ENCODE measurements around the gene RANBP9. TPM values are rescaled to one million over a fixed set of nuclear protein-coding genes. Genes with fewer than 3 reads are reported as not detected.
A peak's percentile ranks its signal among the peaks of the same experiment; 100 is the strongest.

The RANBP9 gene
- total and polyA plus RNA-seq, 2 of the 13 experiments (the other 11 are each of a cell fraction or from before 2014, with no cell fraction given): 26.6 to 30.6 TPM

DNA sequence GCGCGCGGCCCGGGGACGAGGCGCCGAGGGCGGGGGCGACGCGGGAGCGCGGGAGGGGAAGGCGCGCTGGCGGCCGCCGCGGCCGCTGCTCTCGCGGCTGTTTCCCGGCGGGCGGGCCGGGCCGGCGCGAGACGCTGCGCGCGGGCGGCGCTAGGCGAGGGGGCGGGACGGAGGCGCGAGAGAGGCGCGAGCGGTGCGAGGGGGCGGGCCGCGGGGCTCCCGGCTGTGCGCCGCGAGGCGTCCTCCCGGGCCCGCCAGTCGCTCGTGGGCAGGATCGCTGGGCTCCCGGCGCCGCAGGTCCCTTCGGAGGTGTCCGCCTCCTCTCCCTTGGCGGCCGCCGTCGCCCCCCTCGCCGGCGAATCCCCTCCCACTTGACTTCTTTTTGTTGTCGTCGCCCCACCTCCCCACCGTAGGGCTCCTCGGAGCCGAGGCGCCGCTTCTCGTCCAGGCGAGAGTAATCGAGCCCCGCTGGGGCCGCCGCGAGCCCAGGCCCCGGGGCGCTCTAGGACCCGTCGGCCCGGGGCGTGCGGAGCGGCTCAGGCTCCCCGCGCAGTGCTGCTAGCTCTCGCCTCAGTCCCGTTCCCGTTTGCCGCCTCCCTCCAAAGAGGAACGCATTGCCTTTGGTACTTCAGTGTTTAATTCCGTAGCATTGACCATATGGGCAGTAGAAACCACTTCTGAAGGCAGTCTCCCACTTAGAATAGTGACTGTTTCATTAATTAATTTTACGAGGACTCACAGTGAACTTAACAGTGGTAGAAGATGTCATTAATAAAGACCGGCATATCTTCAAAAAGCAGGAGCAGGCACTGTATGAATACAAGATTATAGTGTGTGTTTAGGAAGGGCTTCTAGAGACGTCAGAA is at the start of gene RANBP9 (continued):
- TF ChIP-seq, protein P1, sequence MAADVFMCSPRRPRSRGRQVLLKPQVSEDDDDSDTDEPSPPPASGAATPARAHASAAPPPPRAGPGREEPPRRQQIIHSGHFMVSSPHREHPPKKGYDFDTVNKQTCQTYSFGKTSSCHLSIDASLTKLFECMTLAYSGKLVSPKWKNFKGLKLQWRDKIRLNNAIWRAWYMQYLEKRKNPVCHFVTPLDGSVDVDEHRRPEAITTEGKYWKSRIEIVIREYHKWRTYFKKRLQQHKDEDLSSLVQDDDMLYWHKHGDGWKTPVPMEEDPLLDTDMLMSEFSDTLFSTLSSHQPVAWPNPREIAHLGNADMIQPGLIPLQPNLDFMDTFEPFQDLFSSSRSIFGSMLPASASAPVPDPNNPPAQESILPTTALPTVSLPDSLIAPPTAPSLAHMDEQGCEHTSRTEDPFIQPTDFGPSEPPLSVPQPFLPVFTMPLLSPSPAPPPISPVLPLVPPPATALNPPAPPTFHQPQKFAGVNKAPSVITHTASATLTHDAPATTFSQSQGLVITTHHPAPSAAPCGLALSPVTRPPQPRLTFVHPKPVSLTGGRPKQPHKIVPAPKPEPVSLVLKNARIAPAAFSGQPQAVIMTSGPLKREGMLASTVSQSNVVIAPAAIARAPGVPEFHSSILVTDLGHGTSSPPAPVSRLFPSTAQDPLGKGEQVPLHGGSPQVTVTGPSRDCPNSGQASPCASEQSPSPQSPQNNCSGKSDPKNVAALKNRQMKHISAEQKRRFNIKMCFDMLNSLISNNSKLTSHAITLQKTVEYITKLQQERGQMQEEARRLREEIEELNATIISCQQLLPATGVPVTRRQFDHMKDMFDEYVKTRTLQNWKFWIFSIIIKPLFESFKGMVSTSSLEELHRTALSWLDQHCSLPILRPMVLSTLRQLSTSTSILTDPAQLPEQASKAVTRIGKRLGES (CRISPR knock-in tag; IDR thresholded peaks at IDR 0.05; ENCODE audit: borderline replicate concordance): 0 out of 2 replicates have a peak, but pooled peaks have one; percentile 26
- TF ChIP-seq SIN3A (IDR thresholded peaks at IDR 0.05; ENCODE audit: borderline replicate concordance, low read depth, low read length) (no peak; the same call in 1 of the 2 replicates), MAFG (CRISPR knock-in tag; IDR thresholded peaks at IDR 0.05) (no peak), ZNF263 (CRISPR knock-in tag; IDR thresholded peaks at IDR 0.05) (peak; percentile 43; the same call in 1 of the 2 replicates), ZNF343 (CRISPR knock-in tag; IDR thresholded peaks at IDR 0.05) (peak; percentile 90; the same call in 1 of the 2 replicates), CREB1 (IDR thresholded peaks at IDR 0.05) (no peak), CREB1 (CRISPR knock-in tag; IDR thresholded peaks at IDR 0.05) (no peak), ZNF780A (CRISPR knock-in tag; IDR thresholded peaks at IDR 0.05) (no peak), ZNF841 (CRISPR knock-in tag; IDR thresholded peaks at IDR 0.05; ENCODE audit: borderline replicate concordance) (no peak), ZFAT (CRISPR knock-in tag; conservative IDR thresholded peaks at IDR 0.05) (0 out of 2 replicates have a peak, but pooled peaks have one; percentile 26), ZNF563 (CRISPR knock-in tag; IDR thresholded peaks at IDR 0.05) (peak; percentile 90), JDP2 (CRISPR knock-in tag; IDR thresholded peaks at IDR 0.05; ENCODE audit: borderline replicate concordance) (no peak), ZNF761 (CRISPR knock-in tag; conservative IDR thresholded peaks at IDR 0.05) (peak; percentile 92; the same call in 1 of the 2 replicates)
- TF ChIP-seq, protein P2, sequence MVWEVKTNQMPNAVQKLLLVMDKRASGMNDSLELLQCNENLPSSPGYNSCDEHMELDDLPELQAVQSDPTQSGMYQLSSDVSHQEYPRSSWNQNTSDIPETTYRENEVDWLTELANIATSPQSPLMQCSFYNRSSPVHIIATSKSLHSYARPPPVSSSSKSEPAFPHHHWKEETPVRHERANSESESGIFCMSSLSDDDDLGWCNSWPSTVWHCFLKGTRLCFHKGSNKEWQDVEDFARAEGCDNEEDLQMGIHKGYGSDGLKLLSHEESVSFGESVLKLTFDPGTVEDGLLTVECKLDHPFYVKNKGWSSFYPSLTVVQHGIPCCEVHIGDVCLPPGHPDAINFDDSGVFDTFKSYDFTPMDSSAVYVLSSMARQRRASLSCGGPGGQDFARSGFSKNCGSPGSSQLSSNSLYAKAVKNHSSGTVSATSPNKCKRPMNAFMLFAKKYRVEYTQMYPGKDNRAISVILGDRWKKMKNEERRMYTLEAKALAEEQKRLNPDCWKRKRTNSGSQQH (CRISPR knock-in tag; IDR thresholded peaks at IDR 0.05; ENCODE audit: low read depth): peak; percentile 23; the same call in 1 of the 2 replicates
- TF ChIP-seq, protein P3, sequence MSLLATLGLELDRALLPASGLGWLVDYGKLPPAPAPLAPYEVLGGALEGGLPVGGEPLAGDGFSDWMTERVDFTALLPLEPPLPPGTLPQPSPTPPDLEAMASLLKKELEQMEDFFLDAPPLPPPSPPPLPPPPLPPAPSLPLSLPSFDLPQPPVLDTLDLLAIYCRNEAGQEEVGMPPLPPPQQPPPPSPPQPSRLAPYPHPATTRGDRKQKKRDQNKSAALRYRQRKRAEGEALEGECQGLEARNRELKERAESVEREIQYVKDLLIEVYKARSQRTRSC (CRISPR knock-in tag; IDR thresholded peaks at IDR 0.05; ENCODE audit: low read depth): no peak
- TF ChIP-seq, protein P4, sequence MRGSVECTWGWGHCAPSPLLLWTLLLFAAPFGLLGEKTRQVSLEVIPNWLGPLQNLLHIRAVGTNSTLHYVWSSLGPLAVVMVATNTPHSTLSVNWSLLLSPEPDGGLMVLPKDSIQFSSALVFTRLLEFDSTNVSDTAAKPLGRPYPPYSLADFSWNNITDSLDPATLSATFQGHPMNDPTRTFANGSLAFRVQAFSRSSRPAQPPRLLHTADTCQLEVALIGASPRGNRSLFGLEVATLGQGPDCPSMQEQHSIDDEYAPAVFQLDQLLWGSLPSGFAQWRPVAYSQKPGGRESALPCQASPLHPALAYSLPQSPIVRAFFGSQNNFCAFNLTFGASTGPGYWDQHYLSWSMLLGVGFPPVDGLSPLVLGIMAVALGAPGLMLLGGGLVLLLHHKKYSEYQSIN (CRISPR knock-in tag; IDR thresholded peaks at IDR 0.05; ENCODE audit: borderline replicate concordance): no peak
- TF ChIP-seq, protein P5, sequence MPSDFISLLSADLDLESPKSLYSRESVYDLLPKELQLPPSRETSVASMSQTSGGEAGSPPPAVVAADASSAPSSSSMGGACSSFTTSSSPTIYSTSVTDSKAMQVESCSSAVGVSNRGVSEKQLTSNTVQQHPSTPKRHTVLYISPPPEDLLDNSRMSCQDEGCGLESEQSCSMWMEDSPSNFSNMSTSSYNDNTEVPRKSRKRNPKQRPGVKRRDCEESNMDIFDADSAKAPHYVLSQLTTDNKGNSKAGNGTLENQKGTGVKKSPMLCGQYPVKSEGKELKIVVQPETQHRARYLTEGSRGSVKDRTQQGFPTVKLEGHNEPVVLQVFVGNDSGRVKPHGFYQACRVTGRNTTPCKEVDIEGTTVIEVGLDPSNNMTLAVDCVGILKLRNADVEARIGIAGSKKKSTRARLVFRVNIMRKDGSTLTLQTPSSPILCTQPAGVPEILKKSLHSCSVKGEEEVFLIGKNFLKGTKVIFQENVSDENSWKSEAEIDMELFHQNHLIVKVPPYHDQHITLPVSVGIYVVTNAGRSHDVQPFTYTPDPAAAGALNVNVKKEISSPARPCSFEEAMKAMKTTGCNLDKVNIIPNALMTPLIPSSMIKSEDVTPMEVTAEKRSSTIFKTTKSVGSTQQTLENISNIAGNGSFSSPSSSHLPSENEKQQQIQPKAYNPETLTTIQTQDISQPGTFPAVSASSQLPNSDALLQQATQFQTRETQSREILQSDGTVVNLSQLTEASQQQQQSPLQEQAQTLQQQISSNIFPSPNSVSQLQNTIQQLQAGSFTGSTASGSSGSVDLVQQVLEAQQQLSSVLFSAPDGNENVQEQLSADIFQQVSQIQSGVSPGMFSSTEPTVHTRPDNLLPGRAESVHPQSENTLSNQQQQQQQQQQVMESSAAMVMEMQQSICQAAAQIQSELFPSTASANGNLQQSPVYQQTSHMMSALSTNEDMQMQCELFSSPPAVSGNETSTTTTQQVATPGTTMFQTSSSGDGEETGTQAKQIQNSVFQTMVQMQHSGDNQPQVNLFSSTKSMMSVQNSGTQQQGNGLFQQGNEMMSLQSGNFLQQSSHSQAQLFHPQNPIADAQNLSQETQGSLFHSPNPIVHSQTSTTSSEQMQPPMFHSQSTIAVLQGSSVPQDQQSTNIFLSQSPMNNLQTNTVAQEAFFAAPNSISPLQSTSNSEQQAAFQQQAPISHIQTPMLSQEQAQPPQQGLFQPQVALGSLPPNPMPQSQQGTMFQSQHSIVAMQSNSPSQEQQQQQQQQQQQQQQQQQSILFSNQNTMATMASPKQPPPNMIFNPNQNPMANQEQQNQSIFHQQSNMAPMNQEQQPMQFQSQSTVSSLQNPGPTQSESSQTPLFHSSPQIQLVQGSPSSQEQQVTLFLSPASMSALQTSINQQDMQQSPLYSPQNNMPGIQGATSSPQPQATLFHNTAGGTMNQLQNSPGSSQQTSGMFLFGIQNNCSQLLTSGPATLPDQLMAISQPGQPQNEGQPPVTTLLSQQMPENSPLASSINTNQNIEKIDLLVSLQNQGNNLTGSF (CRISPR knock-in tag; IDR thresholded peaks at IDR 0.05): peak; percentile 77; the same call in 1 of the 2 replicates
